Measurements from ENCODE around the gene TRPM2.
"Not testable (repeated sequence)": the region's sequence is repeated elsewhere in the genome, so short reads cannot be mapped to it uniquely, and the experiment has no call there.

- TF ChIP-seq, protein P1, sequence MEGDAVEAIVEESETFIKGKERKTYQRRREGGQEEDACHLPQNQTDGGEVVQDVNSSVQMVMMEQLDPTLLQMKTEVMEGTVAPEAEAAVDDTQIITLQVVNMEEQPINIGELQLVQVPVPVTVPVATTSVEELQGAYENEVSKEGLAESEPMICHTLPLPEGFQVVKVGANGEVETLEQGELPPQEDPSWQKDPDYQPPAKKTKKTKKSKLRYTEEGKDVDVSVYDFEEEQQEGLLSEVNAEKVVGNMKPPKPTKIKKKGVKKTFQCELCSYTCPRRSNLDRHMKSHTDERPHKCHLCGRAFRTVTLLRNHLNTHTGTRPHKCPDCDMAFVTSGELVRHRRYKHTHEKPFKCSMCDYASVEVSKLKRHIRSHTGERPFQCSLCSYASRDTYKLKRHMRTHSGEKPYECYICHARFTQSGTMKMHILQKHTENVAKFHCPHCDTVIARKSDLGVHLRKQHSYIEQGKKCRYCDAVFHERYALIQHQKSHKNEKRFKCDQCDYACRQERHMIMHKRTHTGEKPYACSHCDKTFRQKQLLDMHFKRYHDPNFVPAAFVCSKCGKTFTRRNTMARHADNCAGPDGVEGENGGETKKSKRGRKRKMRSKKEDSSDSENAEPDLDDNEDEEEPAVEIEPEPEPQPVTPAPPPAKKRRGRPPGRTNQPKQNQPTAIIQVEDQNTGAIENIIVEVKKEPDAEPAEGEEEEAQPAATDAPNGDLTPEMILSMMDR (IDR thresholded peaks at IDR 0.05), result not testable (repeated sequence)
- not testable (repeated sequence) for TF ChIP-seq POLR2A (IDR thresholded peaks at IDR 0.05)
Observed at GRCh38 chr21:44396803-44397202, 43.4 kb downstream of the TRPM2 start.
